Activated B cell treated with CpG ODN at 0.5 μM for 24 hours (primary cell): ENCODE results near the gene COQ7. TPM values are rescaled to one million over a fixed set of nuclear protein-coding genes. Genes with fewer than 3 reads are reported as not detected.

Experiments
- ATAC-seq: fragments of 200-7000 bp; cut with Tn5 transposase; one replicate; pipeline ENCODE4 v1.10.0; 2021; ENCODE audit warnings: low read depth, mild to moderate bottlenecking, moderate library complexity
- CTCF ChIA-PET: fragments of 350-600 bp; sonication (Branson Sonifier 250); formaldehyde crosslinking; loops from one replicate; lab custom pipeline; 2021; ENCODE audit warnings: antibody characterized with exemption; lab: Charles Lee
- POLR2A ChIA-PET: fragments of 350-600 bp; sonication (Branson Sonifier 250); formaldehyde crosslinking; loops from one replicate; lab custom pipeline; 2021; ENCODE audit warnings: antibody characterized with exemption; lab: Charles Lee
- DNase-seq: peaks from one replicate; pipeline ENCODE4 v3.0.0; 2022
- H3K27ac Mint-ChIP-seq: one replicate; pipeline ENCODE4 v1.8.0; 2020; ENCODE audit warnings: mixed read lengths
- H3K27me3 Mint-ChIP-seq: one replicate; pipeline ENCODE4 v1.8.0; 2021; ENCODE audit warnings: mixed read lengths
- H3K36me3 Mint-ChIP-seq: one replicate; pipeline ENCODE4 v1.8.0; 2021; ENCODE audit warnings: low read depth, mixed read lengths
- H3K4me1 Mint-ChIP-seq: one replicate; pipeline ENCODE4 v1.8.0; 2021; ENCODE audit warnings: mixed read lengths
- H3K4me3 Mint-ChIP-seq: one replicate; pipeline ENCODE4 v1.8.0; 2020; ENCODE audit warnings: mild to moderate bottlenecking, mixed read lengths
- H3K9me3 Mint-ChIP-seq: one replicate; pipeline ENCODE4 v1.8.0; 2020; ENCODE audit warnings: mixed read lengths
- intact Hi-C: fragments of 100-400 bp; cut with micrococcal nuclease; formaldehyde crosslinking; loops from one replicate; pipeline ENCODE4 v1.15.1; 2024
- total RNA-seq: library from RNA; stranded (reverse); gene quantifications from 2 replicates; pipeline ENCODE4 v1.2.3, GENCODE V29; 2022
- TF ChIP-seq, protein P1 (sequence below): fragments of 200-600 bp; IDR thresholded peaks from one replicate; pipeline ENCODE4 v1.8.0; 2022; ENCODE audit warnings: antibody characterized with exemption, mild to moderate bottlenecking

COQ7 gene
- total RNA-seq, 1 donor from 2014 or later: 17.5 TPM

GRCh38 chr16:19127674-19128131, 60.3 kb downstream of the COQ7 start:
- POLR2A ChIA-PET: interaction anchor here (0.8 kb wide), 2 partner anchors 10 to 34 kb away, joined by 3 read pairs; no protein-coding TSS in a partner anchor
- Mint-ChIP-seq H3K27me3 (no peaks in the 10 kb centered on the region), H3K4me3 (no peak overlapping the region), H3K27ac (peak overlapping the region; percentile 26), H3K36me3 (no peaks in the 10 kb centered on the region), H3K9me3 (no peaks in the 10 kb centered on the region), H3K4me1 (peaks cover 36% of the 10 kb centered on the region)
- intact Hi-C loops: no loop called here
- ATAC-seq (no peak), DNase-seq (no peak)
- TF ChIP-seq, protein P1, sequence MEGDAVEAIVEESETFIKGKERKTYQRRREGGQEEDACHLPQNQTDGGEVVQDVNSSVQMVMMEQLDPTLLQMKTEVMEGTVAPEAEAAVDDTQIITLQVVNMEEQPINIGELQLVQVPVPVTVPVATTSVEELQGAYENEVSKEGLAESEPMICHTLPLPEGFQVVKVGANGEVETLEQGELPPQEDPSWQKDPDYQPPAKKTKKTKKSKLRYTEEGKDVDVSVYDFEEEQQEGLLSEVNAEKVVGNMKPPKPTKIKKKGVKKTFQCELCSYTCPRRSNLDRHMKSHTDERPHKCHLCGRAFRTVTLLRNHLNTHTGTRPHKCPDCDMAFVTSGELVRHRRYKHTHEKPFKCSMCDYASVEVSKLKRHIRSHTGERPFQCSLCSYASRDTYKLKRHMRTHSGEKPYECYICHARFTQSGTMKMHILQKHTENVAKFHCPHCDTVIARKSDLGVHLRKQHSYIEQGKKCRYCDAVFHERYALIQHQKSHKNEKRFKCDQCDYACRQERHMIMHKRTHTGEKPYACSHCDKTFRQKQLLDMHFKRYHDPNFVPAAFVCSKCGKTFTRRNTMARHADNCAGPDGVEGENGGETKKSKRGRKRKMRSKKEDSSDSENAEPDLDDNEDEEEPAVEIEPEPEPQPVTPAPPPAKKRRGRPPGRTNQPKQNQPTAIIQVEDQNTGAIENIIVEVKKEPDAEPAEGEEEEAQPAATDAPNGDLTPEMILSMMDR: no peak
- CTCF ChIA-PET: no interaction called here

- CTCF ChIA-PET: no interaction called here
- Mint-ChIP-seq H3K4me1 (peaks cover 42% of the 10 kb centered on the region), H3K27ac (no peak overlapping the region), H3K9me3 (no peaks in the 10 kb centered on the region), H3K4me3 (no peak overlapping the region), H3K27me3 (no peaks in the 10 kb centered on the region), H3K36me3 (no peaks in the 10 kb centered on the region)
- intact Hi-C loops: no loop called here
- POLR2A ChIA-PET: interaction anchor here (0.8 kb wide), 1 partner anchor 33 kb away, joined by 3 read pairs; no protein-coding TSS in a partner anchor
- DNase-seq (no peak), ATAC-seq (no peak)
- TF ChIP-seq, protein P1: no peak
Measured at GRCh38 chr16:19128454-19129200, 61.2 kb downstream of the COQ7 start.

Other genes with a start within 250 kb of the COQ7 start
- 188 and 215 TPM in 2 replicates for gene SMG1, start 141.2 kb upstream of the COQ7 start, total RNA-seq
- gene TMC7, start 83.7 kb upstream of the COQ7 start, total RNA-seq: not detected in 2 replicates
- gene ITPRIPL2, start 46.4 kb downstream of the COQ7 start, total RNA-seq: 7.4 and 8.3 TPM in 2 replicates
- gene SYT17, start 100.6 kb downstream of the COQ7 start, total RNA-seq: 21.2 and 25.4 TPM in 2 replicates
- gene CLEC19A, start 218.1 kb downstream of the COQ7 start, total RNA-seq: not detected in 2 replicates